GM21381 (cell line): ENCODE data around the gene SLC15A4.
"Not testable (repeated sequence)": the region's sequence is repeated elsewhere in the genome, so short reads cannot be mapped to it uniquely, and the experiment has no call there.

ENCODE experiments used
- ATAC-seq: cut with Tn5 transposase; IDR thresholded peaks from one replicate; pipeline ENCODE4 v1.9.1; 2021; ENCODE audit warnings: mild to moderate bottlenecking, moderate library complexity; ENCODE audit not compliant: unreplicated experiment

Gene SLC15A4

DNA sequence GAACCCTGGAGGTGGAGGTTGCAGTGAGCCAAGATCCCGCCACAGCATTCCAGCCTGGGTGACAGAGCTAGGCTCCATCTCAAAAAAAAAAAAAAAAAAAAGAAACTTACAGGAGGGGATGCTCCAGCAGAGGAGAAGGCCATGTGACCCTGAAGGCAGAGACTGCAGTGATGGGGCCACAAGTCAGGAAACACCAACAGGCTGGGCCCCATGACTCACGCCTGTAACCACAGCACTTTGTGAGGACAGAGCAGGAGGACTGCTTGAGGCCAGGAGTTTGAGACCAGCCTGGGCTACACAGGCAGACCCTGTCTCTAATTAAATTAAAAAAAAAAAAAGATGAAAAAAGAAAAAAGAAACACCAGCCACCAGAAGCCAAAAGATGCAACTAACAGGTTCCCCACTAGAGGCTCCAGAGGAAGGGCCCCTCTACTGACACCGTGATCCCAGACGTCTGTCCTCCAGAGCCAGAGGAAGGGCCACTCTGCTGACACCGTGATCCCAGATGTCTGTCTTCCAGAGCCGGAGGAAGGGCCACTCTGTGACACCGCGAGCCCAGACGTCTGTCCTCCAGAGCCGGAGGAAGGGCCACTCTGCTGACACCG, 20.4 kb upstream of the SLC15A4 start:
- no peak for ATAC-seq

GRCh38 chr12:128843538-128843937, 19.8 kb upstream of the SLC15A4 start:
- ATAC-seq, result no peak

DNA sequence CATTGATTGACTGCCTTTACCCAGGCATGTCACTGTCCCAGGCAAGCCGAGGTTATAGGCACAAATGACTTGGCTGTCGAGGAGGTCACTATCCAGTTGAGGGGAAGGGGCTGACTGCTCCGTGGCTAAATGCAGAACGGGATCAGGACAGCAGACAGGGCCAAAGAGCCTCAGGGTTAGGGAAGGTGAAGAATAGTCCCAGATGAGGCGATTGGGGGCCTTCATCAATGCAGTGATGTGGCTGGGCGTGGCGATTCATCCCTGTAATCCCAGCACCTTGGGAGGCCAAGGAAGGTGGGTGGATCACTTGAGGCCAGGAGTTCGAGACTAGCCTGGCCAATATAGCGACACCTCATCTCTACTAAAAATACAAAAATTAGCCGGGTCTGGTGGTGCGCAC, 18.8 kb upstream of the SLC15A4 start:
- ATAC-seq, result no peak

GRCh38 chr12:128840862-128841468, 17.2 kb upstream of the SLC15A4 start:
- peak; percentile 75 for ATAC-seq

- not testable (repeated sequence) for ATAC-seq
These were observed 16.1 kb upstream of the SLC15A4 start for GRCh38 chr12:128839885-128840284.

GRCh38 chr12:128833418-128833817, 9.7 kb upstream of the SLC15A4 start:
- no peak for ATAC-seq

DNA sequence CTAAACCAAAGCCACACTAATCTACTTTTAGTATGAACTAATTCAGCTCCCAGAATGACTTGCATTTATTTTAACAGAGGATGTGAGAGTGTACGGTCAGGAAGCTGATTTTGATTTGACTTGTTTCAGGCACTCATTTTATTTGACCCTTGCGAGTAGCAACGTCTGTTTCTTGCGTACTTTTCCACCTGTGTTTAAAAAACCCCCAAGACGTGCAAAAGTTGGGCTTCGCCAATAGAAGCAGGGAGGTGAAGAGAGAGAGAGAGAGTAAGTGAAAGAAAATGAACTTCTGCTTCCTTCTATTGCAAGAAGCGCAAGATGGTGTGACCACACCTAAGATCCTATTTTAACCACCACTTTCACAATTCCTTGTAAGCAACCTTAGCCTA, 6.7 kb upstream of the SLC15A4 start:
- peak; percentile 50 for ATAC-seq

GRCh38 chr12:128829861-128830504, 6.2 kb upstream of the SLC15A4 start:
- ATAC-seq, result peak; percentile 85

GRCh38 chr12:128827724-128828123, 4.0 kb upstream of the SLC15A4 start:
- ATAC-seq, result no peak

- ATAC-seq, result no peak
These were observed 2.1 kb upstream of the SLC15A4 start for GRCh38 chr12:128825835-128826234.

GRCh38 chr12:128823216-128823915, 392 bp downstream of the SLC15A4 start:
- ATAC-seq, result peak; percentile 11

DNA sequence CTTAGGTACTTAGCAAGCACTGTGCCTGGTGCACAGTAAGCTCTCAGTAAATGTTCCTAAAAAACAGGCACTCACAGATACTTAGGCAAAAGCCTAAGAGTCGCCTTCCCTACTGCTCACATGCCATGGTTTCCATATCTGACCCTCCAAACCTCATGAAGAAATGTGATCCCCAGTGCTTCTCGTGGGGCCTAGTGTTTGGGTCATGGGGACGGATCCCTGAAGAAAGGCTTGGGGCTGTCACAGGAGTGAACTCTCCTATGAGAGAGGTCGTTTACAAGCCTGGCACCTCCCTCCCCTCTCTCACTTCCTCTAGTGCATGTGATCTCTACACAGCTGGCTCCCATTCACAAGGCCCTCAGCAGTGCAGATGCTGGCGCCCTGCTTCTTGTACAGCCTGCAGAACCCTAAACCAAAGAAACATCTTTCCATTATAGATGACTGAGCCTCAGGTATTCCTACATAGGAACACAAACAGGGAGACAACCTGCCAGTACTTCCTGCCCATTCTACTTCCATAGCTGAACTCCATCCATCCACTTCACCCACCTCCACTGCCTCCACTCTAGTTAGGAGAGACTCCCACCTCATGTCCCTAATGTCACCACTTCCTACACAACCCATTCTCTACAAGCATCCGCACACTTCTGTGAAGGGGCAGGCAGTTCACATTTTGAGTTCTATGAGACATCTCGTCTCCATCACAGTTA, 2.9 kb downstream of the SLC15A4 start:
- peak; percentile 53 for ATAC-seq

- no peak for ATAC-seq
These were observed 3.5 kb downstream of the SLC15A4 start for GRCh38 chr12:128820253-128820652.

GRCh38 chr12:128819293-128820144, 4.2 kb downstream of the SLC15A4 start:
- no peak for ATAC-seq

DNA sequence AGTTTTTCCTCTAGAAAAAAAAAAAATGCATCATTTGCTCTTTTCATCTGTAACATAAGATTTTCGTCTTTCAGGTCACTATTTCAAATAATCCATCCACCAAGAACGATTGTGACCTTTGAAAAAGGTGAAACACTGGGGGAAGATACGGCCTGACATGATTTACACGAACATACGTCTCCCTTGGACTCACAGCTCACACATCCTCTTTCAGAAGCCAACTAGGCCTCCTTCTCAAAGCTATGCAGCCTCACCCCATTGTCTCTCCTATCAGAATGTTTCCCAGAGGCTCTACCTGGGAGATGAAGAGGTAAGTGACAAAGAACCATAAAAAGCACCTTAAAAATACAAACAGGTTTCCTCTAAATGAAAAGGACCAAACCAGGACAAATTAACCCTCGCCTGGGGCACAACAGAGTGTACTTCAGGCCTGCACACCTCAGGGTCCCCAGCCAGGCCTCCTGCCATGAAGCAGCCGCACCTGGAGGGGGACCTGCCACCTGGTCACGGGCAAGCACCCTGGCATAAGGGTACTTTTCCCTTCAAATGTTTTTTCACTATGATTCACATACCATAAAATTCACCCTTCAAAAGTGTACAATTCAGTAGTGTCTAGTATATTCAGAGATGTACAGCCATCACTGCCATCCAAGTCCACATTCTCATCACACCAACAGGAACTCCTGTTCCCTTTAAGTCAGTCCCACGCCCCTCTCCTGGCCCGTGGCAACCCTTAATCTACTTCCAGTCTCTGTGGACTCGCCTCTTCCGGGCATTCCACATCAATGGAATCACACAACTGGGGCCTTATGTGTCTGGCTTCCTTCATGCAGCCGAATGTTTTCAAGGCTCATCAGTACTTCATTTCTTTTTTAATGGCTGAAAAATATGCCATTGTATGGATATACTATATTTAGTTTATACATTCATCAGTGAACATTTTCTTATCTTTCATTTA, 5.4 kb downstream of the SLC15A4 start:
- peak; percentile 38 for ATAC-seq

DNA sequence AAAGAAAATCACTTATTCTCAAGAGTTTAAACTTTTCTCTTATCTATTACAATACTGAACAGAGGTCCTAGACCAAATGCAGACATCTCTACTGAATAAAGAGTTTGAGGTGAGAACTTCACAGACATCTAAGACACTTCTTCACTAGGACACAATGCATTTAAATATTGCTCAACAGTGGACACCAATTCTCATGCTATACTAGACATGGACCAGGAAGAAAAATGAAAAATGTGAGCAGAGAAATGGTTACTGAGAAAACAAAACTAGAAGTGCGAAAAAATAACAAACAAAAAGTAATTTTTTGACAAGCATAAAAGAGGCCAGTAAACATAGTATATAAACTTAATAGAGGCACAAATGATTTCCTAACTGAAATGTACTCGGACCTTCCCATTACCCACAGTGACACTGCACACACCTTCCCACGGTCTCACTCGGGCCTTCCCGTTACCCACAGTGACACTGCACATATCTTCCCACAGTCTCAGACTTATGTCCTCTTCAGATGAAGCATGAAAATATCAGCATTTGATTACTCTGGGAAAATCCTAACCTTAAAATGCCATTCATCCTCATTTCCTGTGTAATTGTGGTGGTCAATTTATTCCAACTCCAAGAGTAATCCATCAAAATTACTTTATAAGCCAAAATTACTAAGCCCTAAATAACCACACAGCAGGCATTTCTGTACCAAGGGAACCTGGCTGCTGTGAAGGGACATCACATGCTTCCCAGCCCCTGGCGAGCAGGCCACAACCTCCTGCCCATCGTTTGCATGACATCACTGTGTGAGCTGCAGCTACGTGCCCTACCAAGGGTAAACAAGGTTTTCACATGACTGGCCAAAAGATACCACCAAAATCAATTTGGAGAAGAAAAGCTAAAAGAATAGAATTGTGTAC, 6.4 kb downstream of the SLC15A4 start:
- peak; percentile 37 for ATAC-seq

DNA sequence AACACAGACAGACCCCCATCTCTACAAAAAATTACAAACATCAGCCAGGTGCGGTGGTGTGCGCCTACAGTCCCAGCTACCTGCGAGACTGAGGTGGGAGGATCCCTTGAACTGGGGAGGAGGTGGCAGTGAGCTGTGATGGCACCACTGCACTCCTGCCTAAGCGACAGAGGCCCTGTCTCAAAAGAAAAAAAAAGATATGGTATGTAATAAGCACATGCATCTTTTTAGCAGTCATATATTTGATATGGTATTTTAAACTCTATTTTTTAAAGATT, 7.2 kb downstream of the SLC15A4 start:
- ATAC-seq, result no peak
